HEK293T (cell line): ENCODE measurements around the gene ADCY1.

Experiments used
- CTCF ChIA-PET: fragments of 350-600 bp; formaldehyde crosslinking; extraction: SDS; loops from one replicate; lab custom pipeline; 2021; ENCODE audit warnings: antibody characterized with exemption, inconsistent platforms; lab: Yijun Ruan, JAX
- POLR2A ChIA-PET: fragments of 350-600 bp; formaldehyde crosslinking; extraction: SDS; loops from one replicate; lab custom pipeline; 2020; ENCODE audit warnings: antibody characterized with exemption, inconsistent platforms; lab: Yijun Ruan, JAX
- DNase-seq: peaks from one replicate; pipeline ENCODE4 v3.0.0; 2012; ENCODE audit warnings: mixed read lengths; ENCODE audit errors: extremely low spot score
- ARNT ChIP-seq: fragments of 450-650 bp; IDR thresholded peaks from 2 replicates; pipeline ENCODE4 v1.6.1; 2017; ENCODE audit warnings: mild to moderate bottlenecking
- BHLHE40 ChIP-seq: fragments of 450-650 bp; IDR thresholded peaks from 2 replicates; pipeline ENCODE4 v1.6.1; 2016; ENCODE audit warnings: mild to moderate bottlenecking, moderate library complexity, borderline replicate concordance
- CTBP1 ChIP-seq: fragments of 450-650 bp; IDR thresholded peaks from 2 replicates; pipeline ENCODE4 v1.6.1; 2016; ENCODE audit warnings: borderline replicate concordance
- ELF4 ChIP-seq: fragments of 450-650 bp; IDR thresholded peaks from 2 replicates; pipeline ENCODE4 v1.6.1; 2017; ENCODE audit warnings: antibody characterized with exemption
- FOXA1 ChIP-seq: fragments of 450-650 bp; IDR thresholded peaks from 2 replicates; pipeline ENCODE4 v1.6.1; 2016; ENCODE audit warnings: mild to moderate bottlenecking
- FOXK2 ChIP-seq: fragments of 450-650 bp; IDR thresholded peaks from 2 replicates; pipeline ENCODE4 v1.6.1; 2016; ENCODE audit warnings: mild to moderate bottlenecking
- FOXM1 ChIP-seq: fragments of 450-650 bp; IDR thresholded peaks from 2 replicates; pipeline ENCODE4 v1.6.1; 2017; ENCODE audit warnings: mild to moderate bottlenecking, borderline replicate concordance
- HDGF ChIP-seq: fragments of 450-650 bp; IDR thresholded peaks from 2 replicates; pipeline ENCODE4 v1.6.1; 2017; ENCODE audit warnings: antibody characterized with exemption, borderline replicate concordance
- L3MBTL2 ChIP-seq: fragments of 450-650 bp; conservative IDR thresholded peaks from 2 replicates; pipeline ENCODE4 v1.6.1; 2016; ENCODE audit warnings: mild to moderate bottlenecking
- LEF1 ChIP-seq: fragments of 450-650 bp; IDR thresholded peaks from 2 replicates; pipeline ENCODE4 v1.6.1; 2017; ENCODE audit warnings: mild to moderate bottlenecking, borderline replicate concordance
- NFRKB ChIP-seq: fragments of 450-650 bp; IDR thresholded peaks from 2 replicates; pipeline ENCODE4 v1.6.1; 2016; ENCODE audit warnings: mild to moderate bottlenecking, moderate library complexity
- SP1 ChIP-seq: fragments of 450-650 bp; IDR thresholded peaks from 2 replicates; pipeline ENCODE4 v1.6.1; 2017
- SUZ12 ChIP-seq: fragments of 450-650 bp; IDR thresholded peaks from 2 replicates; pipeline ENCODE4 v1.6.1; 2016; ENCODE audit warnings: mild to moderate bottlenecking
- TARDBP ChIP-seq: fragments of 450-650 bp; IDR thresholded peaks from 2 replicates; pipeline ENCODE4 v1.6.1; 2016
- ZNF384 ChIP-seq: fragments of 450-650 bp; IDR thresholded peaks from 2 replicates; pipeline ENCODE4 v1.6.1; 2016
- TF ChIP-seq, protein P1 (sequence below): fragments of 450-650 bp; IDR thresholded peaks from 2 replicates; pipeline ENCODE4 v1.6.1; 2016

ADCY1 gene

DNA sequence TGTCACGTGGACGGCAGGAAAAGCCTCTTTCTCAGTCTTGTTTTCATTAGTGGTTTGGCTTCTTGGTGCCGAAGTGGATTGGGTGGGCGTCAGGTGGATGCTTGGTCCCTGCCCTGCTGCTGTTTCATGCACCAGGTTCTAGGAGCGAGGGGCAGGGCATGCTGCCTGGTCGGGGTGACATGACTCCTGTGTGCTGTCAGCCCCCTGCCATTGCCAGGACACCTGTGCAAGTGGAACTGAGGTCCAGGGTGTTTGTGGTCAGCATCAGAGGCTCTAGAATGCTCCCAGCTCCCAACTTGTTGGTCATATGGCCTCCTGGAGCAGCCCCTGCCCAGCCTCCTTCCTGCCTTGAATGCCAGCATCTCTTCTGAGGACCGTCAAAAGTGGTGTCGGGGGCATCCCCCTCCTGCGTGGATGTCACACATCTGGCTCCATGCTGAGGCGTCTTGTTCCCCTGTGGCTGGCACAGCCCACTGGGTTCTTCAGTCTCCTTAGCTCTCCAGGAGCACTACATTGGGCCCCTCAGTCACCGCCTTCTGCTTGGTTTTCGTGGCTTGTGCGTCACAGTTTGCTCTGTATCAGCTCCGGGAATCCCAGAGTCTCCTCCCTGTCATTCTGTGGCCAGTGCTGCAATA, 24.8 kb downstream of the ADCY1 start:
- POLR2A ChIA-PET = no interaction called here
- no peak for DNase-seq
- CTCF ChIA-PET = no interaction called here
- TF ChIP-seq NFRKB = no peak
- TF ChIP-seq, protein P1, sequence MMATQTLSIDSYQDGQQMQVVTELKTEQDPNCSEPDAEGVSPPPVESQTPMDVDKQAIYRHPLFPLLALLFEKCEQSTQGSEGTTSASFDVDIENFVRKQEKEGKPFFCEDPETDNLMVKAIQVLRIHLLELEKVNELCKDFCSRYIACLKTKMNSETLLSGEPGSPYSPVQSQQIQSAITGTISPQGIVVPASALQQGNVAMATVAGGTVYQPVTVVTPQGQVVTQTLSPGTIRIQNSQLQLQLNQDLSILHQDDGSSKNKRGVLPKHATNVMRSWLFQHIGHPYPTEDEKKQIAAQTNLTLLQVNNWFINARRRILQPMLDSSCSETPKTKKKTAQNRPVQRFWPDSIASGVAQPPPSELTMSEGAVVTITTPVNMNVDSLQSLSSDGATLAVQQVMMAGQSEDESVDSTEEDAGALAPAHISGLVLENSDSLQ = no peak
- no peak for TF ChIP-seq CTBP1
- no peak for TF ChIP-seq ELF4

DNA sequence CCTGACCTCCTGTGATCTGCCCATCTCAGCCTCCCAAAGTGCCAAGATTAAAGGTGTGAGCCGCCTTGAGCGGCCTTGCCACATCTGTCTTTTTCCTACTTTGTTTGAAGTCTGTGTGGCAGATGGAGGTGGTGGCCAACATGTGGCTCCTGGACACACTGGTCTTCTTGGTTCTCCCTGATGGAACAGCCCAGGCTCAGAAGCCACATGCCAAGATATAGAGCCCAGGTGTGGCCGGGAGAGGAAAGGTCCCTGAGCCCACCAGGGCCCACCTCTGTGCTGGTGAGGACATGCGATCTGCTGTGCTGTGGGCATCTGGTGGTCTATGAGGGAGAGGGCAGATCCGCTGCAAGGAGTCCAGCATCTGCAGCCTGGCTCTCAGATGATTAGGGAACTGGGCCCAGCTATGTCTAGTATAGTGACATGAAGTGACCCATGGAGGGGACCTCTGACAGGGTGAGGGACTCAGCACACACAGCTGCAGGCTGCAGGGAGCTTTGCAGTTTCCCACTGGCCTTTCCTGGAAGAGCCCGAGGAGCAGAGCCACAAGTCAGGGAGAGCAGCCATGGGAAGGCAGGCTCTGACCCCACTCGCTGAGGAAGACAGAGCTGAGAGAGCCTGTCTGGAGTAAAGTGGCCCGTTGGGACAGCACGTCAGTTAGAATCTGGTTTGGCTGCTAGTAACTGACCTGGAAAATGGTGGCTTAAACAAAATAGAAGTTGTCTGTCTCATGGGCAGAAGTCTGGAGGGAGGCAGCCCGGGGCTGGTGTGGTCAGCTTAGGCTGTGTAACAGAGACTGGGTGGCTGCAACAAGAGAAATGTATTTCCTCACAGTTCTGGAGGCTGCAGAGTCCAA, 25.9 kb downstream of the ADCY1 start:
- no peak for DNase-seq
- ChIA-PET CTCF (no interaction called here), POLR2A (no interaction called here)
- no peak for TF ChIP-seq L3MBTL2
- TF ChIP-seq ELF4 = no peak
- no peak for TF ChIP-seq SUZ12
- no peak for TF ChIP-seq FOXM1
- no peak for TF ChIP-seq LEF1
- TF ChIP-seq ZNF384 = no peak
- no peak for TF ChIP-seq BHLHE40
- no peak for TF ChIP-seq SP1
- TF ChIP-seq HDGF = no peak
- TF ChIP-seq FOXA1 = no peak
- TF ChIP-seq, protein P1 = no peak
- TF ChIP-seq FOXK2 = no peak
- TF ChIP-seq TARDBP = no peak
- no peak for TF ChIP-seq CTBP1
- no peak for TF ChIP-seq NFRKB
- TF ChIP-seq ARNT = no peak

DNA sequence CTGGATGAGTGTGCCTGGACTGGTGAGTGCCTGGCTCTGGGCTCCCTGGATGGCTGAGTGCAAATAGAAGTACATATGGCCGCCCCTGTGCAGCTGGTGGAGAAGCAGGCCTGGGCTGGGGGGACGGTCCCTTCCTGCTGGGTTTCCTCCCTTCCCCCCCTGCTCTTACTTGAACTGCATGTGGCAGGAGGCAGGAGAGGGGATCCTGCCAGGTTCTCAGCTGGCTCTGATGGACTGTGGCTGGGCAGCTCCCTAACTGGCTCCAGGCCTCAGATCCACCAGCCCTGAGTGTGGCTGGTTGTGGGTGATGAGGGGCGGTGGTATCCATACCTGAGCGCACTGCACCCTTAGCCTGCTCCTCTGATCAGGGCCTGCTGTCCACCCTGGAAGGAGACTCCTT, 26.9 kb downstream of the ADCY1 start:
- ChIA-PET CTCF (no interaction called here), POLR2A (no interaction called here)
- TF ChIP-seq ZNF384 (no peak), ARNT (no peak), HDGF (no peak), NFRKB (no peak), FOXM1 (no peak), CTBP1 (no peak), L3MBTL2 (no peak), FOXK2 (no peak), BHLHE40 (no peak), TARDBP (no peak)
- no peak for DNase-seq

DNA sequence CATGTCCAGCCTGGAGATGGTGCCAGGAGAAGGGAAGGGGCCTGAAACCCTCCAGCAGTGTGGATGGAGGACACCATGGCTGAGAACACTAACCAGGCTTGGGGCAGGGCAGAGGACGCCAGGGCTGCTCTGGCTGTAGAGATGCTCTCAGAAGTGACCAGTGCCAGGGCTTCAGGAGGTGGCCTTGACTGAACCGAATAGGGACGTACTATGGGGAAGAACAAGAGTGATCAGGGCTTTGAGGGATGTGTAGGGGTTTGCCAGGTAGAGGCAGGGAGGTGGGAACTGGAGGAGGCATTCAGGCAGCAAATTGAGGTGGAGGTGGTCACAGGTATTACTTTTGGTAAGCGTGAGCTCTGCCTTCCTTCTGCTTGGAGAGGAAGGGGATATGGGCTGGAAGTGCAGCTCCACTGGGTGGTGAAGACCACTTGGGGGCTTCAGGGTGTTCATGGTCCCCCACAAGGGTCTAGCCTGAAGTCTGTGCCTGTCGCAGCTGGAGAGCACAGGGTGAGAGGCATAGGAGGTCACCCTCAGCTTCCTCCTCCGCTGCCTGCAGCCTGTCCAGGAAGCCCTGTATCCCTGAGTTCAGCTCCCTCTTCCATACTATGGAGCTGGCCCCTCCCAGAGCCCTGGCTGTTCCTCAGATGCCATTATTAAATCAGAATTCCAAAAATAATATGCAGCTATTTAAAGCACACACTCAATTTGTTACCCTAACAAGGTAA, 27.8 kb downstream of the ADCY1 start:
- TF ChIP-seq L3MBTL2 = no peak
- TF ChIP-seq FOXM1 = no peak
- TF ChIP-seq SP1 = no peak
- CTCF ChIA-PET = no interaction called here
- POLR2A ChIA-PET = no interaction called here
- no peak for DNase-seq

DNA sequence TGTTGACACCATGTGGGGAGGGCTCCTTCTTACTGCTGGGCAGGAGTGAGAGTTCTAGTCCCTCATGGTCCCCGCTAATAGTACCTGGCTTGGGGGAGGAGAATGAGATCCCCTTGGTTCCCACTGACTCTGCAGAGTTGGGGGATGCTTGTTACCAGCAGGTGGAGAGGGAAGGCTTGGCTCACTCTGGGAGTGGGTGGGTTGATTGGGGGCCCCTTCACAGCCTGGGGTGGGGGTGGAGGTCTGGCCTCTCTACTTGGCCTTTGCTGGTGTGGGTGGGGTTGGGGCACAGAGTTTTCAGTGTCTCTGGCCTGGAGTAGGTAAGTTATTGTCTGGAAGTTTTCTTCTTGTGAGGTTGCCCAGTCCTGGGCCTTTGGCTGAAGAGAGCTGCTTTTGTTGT, 31.9 kb downstream of the ADCY1 start:
- DNase-seq = no peak
- ChIA-PET CTCF (no interaction called here), POLR2A (no interaction called here)
- no peak for TF ChIP-seq LEF1
- no peak for TF ChIP-seq ELF4
- no peak for TF ChIP-seq FOXM1
- no peak for TF ChIP-seq FOXA1
- TF ChIP-seq L3MBTL2 = no peak
- no peak for TF ChIP-seq CTBP1
- no peak for TF ChIP-seq SUZ12
- TF ChIP-seq BHLHE40 = no peak
- TF ChIP-seq, protein P1 = no peak
- no peak for TF ChIP-seq TARDBP
- TF ChIP-seq FOXK2 = no peak
- no peak for TF ChIP-seq ZNF384
- no peak for TF ChIP-seq ARNT
- TF ChIP-seq SP1 = no peak
- TF ChIP-seq HDGF = no peak
- no peak for TF ChIP-seq NFRKB

DNA sequence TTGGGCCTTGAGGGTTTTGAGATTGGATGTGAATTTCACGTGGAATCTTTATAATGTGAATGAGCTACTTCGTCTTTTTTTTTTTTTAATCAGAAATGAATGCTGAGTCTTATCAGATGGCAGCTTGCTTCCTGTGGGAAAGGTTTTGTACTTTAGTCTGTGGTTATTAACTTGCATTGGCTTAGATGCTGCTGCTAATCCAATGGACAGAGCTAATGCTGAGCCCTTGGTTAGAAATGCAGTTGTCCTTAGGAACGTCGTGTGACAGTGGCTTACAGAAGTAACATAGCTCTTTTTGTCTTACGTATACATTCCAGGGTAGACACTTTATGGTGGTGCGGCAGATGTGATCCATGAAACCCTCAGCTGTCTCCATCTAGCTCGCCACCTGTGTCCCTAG, 32.8 kb downstream of the ADCY1 start:
- POLR2A ChIA-PET = no interaction called here
- CTCF ChIA-PET = interaction anchor here (0.6 kb wide), 1 partner anchor 383 kb away, joined by 4 read pairs; no protein-coding TSS in a partner anchor
- TF ChIP-seq, protein P1 = no peak
- TF ChIP-seq ELF4 (no peak), TARDBP (no peak), HDGF (no peak), SP1 (no peak), L3MBTL2 (no peak), LEF1 (no peak), CTBP1 (no peak), ARNT (no peak)

More for the DNA sequence above, 32.8 kb downstream of the ADCY1 start:
- no peak for DNase-seq
